Posterior vena cava (tissue), 2 donors: ENCODE measurements around the gene TNFSF10. TPM values are rescaled to one million over a fixed set of nuclear protein-coding genes. Genes with fewer than 3 reads are reported as not detected.
"Not testable (repeated sequence)": the region's sequence is repeated elsewhere in the genome, so short reads cannot be mapped to it uniquely, and the experiment has no call there.

Source experiments
- DNase-seq: peaks from one replicate; pipeline ENCODE4 v3.0.0-alpha.2; 2020; ENCODE audit warnings: low spot score
- intact Hi-C, 2 donors: fragments of 100-400 bp; cut with DNase I; formaldehyde crosslinking; loops; one replicate each; pipeline versions ENCODE4 v1.14.1 to v1.14.2; 2022 to 2023
- total RNA-seq, 2 donors: library from RNA; stranded (reverse); fragmentation: NEBNext Ultra II Directional; extraction: Animal tissue kit (Norgen Biotek cat#: 25700); gene quantifications; one replicate each; pipeline ENCODE4 v1.2.1, GENCODE V29; 2021
- donor health status: DM: yes; HTN: yes; CAD: no.
- donor health status: DM: yes; HTN: yes; CAD: no.

TNFSF10 gene
- total RNA-seq, 2 donors from 2014 or later: 17.3 to 18.7 TPM

- DNase-seq, intact Hi-C loops: not testable (repeated sequence)
Measured at GRCh38 chr3:172521837-172522726, 1.1 kb downstream of the TNFSF10 start.

DNA sequence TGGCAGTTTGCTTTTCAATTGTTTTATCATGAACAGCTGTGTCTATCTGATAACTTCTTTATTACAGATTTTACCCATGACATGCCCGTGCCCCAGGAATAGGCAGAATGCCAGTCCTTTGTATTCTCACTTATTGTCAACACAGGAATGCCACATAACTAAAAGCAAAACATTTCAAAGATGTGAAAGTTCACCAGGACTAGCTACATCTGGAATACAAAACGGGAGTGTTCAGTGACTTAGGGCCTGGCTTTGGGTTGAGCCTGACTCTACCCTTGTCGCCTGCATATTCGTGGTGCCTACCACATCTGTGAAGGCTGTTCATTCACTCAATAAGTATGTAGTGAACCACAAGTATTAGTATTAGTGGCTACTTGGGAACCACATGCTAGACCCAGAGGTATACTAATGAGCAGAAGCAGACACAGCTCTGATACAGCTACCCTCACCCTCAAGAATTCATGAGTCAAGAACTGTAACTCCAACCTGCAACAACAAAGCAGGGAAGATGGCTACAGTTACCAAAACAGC, 2.9 kb downstream of the TNFSF10 start:
- no peak for DNase-seq
- intact Hi-C loops: no loop called here

DNA sequence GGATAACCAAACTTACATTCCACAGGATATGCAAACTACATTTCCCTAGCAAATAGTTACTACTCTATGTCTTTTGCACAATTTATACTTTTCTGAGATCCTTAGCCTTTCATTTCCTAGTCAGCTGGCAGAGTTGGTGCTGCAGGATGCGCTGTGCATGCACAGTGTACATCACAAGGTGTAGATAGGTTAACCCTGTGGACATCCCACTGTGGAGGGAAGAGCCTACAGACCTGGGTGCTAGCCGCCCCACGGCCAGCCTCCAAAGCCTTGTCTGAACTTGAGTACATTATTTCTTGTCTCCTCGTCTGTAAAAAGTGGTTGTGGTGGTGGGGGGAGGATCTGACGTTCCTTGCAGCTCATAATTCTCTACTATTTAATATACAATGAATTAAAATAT, 3.5 kb downstream of the TNFSF10 start:
- intact Hi-C loops: loop anchor here in 1 of 2 donors (10.0 kb wide), 1 partner anchor 75 kb away; no protein-coding TSS in a partner anchor
- no peak for DNase-seq

- intact Hi-C loops: loop anchor here in 1 of 2 donors (10.0 kb wide), 1 partner anchor 76 kb away; no protein-coding TSS in a partner anchor
- DNase-seq: no peak
Measured at GRCh38 chr3:172518929-172519640, 4.1 kb downstream of the TNFSF10 start.

GRCh38 chr3:172517859-172518466, 5.3 kb downstream of the TNFSF10 start:
- intact Hi-C loops: loop anchor here in 1 of 2 donors (10.0 kb wide), 1 partner anchor 77 kb away; no protein-coding TSS in a partner anchor

DNA sequence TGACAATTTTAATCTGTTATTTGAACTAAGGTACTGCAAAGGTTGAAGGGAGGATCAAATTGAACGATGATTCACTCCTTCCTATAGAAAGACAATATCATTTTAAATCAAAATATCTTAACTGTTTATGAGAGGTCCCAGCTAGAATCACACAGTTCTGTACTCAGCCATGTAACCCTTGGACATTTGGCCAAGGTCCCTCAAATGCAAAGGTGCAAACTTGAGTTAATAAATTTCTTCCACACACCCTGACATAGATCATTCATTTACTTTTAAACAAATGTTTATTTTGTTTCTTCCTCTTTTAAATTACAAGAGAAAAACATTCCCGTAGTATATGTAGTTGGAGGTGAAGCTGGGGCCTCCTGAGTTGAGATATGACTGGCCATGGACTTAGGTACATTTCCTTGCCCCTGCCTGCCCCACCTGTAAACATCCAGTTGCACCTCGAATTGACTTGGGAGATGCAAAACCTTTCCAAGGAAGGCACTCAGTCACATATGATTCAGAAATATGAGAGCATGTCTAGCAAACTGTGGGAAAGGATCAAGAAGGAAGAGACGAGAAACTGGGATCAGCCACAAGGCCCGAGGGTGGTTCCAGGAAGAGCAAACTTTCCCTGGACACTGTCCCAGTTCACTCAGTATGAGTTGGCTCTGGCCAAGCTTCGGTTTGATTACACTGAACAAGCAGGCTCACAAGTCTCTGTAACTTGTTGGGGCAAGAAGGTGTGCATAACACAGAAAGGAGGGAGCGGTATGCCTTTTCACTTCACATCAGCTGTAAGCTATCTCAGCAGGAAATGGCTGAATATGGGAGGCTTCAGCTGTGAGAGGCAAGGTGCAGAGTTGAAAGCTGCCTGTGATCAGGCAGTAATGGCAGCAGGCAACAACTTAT, 6.7 kb downstream of the TNFSF10 start:
- intact Hi-C loops: loop anchor here in 1 of 2 donors (10.0 kb wide), 1 partner anchor 78 kb away; no protein-coding TSS in a partner anchor
- peak; percentile 84 for DNase-seq

More at GRCh38 chr3:172517859-172518466, 5.3 kb downstream of the TNFSF10 start:
- no peak for DNase-seq

- intact Hi-C loops: loop anchor here in 1 of 2 donors (10.0 kb wide), 1 partner anchor 79 kb away; no protein-coding TSS in a partner anchor
- no peak for DNase-seq
Measured at GRCh38 chr3:172515130-172515918, 7.9 kb downstream of the TNFSF10 start.

DNA sequence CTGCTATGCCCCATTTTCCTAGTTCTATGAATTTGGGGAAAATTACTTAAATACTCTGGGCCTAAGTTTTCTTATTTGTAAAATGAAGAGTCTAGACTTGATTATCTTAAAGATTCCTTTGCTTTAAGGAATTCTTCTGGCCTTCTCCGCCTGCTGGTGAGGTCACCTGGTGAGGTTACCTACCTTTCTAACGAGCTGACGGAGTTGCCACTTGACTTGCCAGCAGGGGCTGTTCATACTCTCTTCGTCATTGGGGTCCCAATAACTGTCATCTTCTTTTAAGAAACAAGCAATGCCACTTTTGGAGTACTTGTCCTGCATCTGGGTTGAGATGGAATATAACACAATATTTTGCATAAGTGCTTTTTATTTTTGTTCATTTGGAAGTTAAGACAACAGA, 8.6 kb downstream of the TNFSF10 start:
- intact Hi-C loops: loop anchor here in 1 of 2 donors (10.0 kb wide), 1 partner anchor 80 kb away; no protein-coding TSS in a partner anchor

GRCh38 chr3:172513488-172513887, 9.7 kb downstream of the TNFSF10 start:
- intact Hi-C loops: loop anchor here in 1 of 2 donors (10.0 kb wide), 1 partner anchor 81 kb away; no protein-coding TSS in a partner anchor

More for the DNA sequence above, 8.6 kb downstream of the TNFSF10 start:
- DNase-seq: no peak

DNA sequence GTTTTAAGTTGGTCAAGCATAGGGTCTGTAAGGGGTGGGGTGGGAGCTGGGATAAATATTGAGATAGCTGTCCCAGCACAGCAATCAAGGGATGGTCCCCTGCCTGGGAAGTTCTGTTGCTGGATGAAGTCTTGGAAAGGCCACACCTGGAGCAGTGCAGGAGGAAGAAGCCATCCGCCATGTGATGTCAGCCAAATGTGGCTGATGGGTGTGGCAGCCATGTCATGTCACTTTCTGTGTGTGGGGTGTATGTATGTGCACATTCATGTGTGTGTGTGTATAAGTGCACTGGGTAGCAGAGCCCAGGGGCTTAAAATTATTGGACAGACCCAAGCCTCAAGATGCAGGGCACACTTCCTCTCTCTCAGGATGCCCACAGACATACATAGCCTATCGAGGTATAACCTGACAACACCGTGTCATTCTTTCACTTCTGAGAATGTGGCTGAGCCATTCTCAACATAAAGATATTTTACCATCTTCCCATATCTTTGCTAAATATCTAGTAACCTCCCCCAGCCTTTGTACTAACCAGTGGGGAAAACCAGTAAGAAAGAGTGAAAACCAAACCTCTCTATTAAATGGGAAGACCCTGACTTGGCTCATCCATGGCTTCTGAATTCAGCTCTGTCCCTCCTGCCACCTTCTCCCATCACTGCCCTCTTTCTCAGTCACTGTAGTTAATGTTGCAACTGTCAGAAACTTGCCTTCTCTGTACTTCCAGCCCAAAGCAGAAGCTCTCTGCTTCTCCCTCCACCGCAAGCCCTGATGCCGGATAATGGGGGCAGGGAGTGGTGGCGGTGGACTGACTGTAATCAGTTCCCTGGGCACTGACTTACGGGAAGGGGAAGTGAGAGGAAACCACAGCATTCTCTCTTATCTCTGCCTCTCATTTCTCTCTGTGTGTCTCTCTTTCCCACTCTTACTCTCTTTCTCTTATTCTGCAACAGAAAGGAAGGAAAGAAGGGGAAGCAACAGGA, 11.2 kb downstream of the TNFSF10 start:
- DNase-seq: peak; percentile 90
- intact Hi-C loops: loop anchor here in 1 of 2 donors (10.0 kb wide), 1 partner anchor 83 kb away; no protein-coding TSS in a partner anchor

More at GRCh38 chr3:172513488-172513887, 9.7 kb downstream of the TNFSF10 start:
- no peak for DNase-seq

DNA sequence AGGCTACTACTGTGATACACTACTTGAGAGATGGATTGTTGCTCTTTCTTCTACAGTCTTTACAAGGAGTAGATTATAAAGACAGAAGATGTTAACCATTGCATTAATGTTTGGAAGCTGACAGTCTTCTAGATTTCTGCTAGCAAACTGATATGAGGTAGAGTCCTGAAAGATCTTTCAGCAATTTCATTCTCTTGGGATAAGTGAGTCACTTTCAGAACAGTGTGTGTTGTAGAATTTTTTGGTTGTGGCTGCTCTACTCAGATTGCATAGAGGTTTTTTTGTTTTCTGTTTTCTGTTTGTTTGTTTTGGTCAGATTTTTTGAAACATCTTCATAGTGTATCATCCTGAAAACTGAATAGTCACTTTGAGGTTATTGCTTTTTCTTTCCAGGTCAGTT, 17.1 kb downstream of the TNFSF10 start:
- intact Hi-C loops: loop anchor here in 1 of 2 donors (5.0 kb wide), 1 partner anchor 1209 kb away; no protein-coding TSS in a partner anchor
- no peak for DNase-seq

GRCh38 chr3:172501540-172501939, 21.7 kb downstream of the TNFSF10 start:
- intact Hi-C loops: no loop called here

DNA sequence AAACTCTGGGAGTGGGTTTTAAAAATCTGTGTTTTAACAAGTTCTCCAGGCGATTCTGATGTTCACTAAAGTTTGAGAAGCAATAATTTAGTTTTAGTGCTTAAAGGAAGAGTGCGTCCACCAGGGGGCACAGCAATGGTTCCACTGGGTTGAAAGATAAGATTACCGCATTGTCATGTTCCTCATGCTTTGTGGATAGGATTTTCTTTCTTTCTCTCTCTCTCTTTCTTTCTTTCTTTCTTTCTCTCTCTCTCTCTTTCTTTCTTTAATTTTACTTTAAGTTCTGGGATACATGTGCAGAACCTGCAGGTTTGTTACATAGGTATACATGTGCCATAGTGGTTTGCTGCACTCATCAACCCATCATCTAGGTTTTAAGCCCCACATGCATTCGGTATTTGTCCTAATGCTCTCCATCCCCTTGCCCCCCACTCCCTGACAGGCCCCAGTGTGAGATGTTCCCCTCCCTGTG, 33.0 kb downstream of the TNFSF10 start:
- DNase-seq: peak; percentile 93
- intact Hi-C loops: loop anchor here in 1 of 2 donors (10.0 kb wide), 1 partner anchor 105 kb away; no protein-coding TSS in a partner anchor

More at GRCh38 chr3:172501540-172501939, 21.7 kb downstream of the TNFSF10 start:
- DNase-seq: no peak

DNA sequence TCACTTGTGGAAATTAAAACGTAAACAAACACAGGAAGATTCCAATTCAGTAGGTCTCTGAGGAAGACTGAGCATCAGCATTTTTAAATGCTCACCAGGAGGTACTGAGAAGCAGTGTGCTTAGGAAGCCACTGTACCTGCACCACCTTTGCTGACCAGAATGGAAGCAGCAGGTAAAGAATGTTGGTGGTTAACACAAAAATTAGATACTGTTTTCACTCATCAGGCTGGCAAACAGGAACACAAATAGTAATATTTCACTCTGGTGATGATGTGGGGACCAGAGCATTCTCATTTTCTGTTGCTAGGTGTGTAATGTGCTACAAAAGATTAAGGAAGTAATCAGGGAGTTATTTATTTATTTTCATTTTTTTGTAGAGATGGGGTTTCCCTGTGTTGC, 45.1 kb downstream of the TNFSF10 start:
- DNase-seq: no peak
- intact Hi-C loops: no loop called here

- DNase-seq: no peak
- intact Hi-C loops: no loop called here
Measured at GRCh38 chr3:172476347-172476746, 46.9 kb downstream of the TNFSF10 start.

DNA sequence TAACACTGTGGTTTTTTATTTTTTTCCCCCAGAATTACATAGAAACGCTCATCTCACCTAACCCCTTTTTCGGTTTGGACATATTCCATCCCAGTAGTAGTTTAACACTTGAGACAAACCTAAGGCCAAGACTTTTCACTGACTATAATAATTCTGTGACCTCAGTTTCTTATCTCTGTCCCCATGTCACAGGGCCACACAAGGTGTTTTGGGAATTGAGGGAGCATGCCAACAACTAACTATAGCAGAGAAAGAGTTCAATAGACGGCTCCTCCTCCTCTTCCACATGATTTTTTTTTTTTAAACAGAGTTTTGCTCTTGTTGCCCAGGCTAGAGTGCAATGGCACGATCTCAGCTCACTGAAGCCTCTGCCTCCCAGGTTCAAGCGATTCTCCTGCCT, 47.5 kb downstream of the TNFSF10 start:
- intact Hi-C loops: no loop called here
- no peak for DNase-seq
